ENCODE results near the gene MAP1B.
"Not testable (repeated sequence)": the region's sequence is repeated elsewhere in the genome, so short reads cannot be mapped to it uniquely, and the experiment has no call there.

Gene MAP1B

DNA sequence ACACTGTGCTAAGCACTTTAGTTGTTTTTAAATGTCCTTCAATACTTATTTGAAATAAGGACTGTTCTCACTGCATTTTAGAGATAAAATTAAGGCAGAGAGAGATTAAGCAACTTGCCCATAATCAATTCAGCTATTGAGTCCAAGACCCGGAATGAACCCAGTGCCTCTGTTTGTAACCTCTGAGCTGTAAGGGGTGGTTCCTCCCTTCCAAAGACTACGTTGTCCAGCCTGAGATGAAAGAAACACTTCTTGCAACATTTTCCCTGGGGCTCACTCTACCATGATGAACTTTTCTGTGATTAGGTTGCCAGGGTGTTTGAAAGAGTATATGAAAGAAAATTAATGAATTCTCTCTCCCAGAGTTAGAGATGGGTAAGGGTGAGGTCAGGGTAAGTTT lies 22.0 kb upstream of the MAP1B start:
- no peaks in the 10 kb centered on the region for H3K9me3 ChIP-seq (ENCODE audit: insufficient read depth, low read length, severe bottlenecking)
- ATAC-seq (ENCODE audit: insufficient read depth, low read depth) (no peak), DNase-seq (no peak)
- no peak overlapping the region for H3K27ac ChIP-seq (ENCODE audit: low read length)
- H3K4me2 ChIP-seq (ENCODE audit: insufficient read depth, low read length), result no peak overlapping the region
- H3K4me1 ChIP-seq (ENCODE audit: insufficient read depth, low read length), result no peaks in the 10 kb centered on the region
- no peak for TF ChIP-seq EZH2 (IDR thresholded peaks at IDR 0.05; ENCODE audit: borderline replicate concordance, low read depth, low read length, severe bottlenecking)
- TF ChIP-seq, protein P1, sequence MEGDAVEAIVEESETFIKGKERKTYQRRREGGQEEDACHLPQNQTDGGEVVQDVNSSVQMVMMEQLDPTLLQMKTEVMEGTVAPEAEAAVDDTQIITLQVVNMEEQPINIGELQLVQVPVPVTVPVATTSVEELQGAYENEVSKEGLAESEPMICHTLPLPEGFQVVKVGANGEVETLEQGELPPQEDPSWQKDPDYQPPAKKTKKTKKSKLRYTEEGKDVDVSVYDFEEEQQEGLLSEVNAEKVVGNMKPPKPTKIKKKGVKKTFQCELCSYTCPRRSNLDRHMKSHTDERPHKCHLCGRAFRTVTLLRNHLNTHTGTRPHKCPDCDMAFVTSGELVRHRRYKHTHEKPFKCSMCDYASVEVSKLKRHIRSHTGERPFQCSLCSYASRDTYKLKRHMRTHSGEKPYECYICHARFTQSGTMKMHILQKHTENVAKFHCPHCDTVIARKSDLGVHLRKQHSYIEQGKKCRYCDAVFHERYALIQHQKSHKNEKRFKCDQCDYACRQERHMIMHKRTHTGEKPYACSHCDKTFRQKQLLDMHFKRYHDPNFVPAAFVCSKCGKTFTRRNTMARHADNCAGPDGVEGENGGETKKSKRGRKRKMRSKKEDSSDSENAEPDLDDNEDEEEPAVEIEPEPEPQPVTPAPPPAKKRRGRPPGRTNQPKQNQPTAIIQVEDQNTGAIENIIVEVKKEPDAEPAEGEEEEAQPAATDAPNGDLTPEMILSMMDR (IDR thresholded peaks at IDR 0.05; ENCODE audit: borderline replicate concordance, extremely low read depth, low read length, poor library complexity, severe bottlenecking), result no peak
- no peak overlapping the region for H3K9ac ChIP-seq (ENCODE audit: low read depth, low read length)
- H3K36me3 ChIP-seq (ENCODE audit: insufficient read depth, low read length), result no peaks in the 10 kb centered on the region
- peaks cover 21% of the 10 kb centered on the region for H3K27me3 ChIP-seq (ENCODE audit: insufficient read depth, low read length, poor library complexity)
- no peak overlapping the region for H3K4me3 ChIP-seq (ENCODE audit: low read depth in 1 of 2, low read length in 2 of 2)
- H4K20me1 ChIP-seq (ENCODE audit: insufficient read depth, low read length), result no peaks in the 10 kb centered on the region
- H2AFZ ChIP-seq (ENCODE audit: low read depth, low read length), result no peak overlapping the region
- H3K79me2 ChIP-seq (ENCODE audit: insufficient read depth, low read length), result no peaks in the 10 kb centered on the region

DNA sequence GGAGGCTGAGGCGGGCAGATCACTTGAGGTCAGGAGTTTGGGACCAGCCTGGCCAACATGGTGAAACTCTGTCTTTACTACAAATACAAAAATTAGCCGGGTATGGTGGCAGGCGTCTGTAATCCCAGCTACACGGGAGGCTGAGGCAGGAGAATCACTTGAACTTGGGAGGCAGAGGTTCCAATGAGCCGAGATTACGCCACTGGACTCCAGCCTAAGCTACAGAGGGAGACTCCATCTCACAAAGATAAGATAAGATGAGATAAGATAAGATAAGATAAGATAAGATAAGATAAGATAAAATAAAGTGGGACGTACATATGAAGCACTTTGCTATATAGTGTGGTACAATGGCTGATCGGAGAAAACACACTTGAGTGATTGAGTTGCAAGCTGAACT lies 17.6 kb upstream of the MAP1B start:
- H3K36me3 ChIP-seq (ENCODE audit: insufficient read depth, low read length); H2AFZ ChIP-seq (ENCODE audit: low read depth, low read length); DNase-seq; H3K9me3 ChIP-seq (ENCODE audit: insufficient read depth, low read length, severe bottlenecking); H3K9ac ChIP-seq (ENCODE audit: low read depth, low read length); H3K27me3 ChIP-seq (ENCODE audit: insufficient read depth, low read length, poor library complexity); H4K20me1 ChIP-seq (ENCODE audit: insufficient read depth, low read length); H3K27ac ChIP-seq (ENCODE audit: low read length); H3K4me3 ChIP-seq (ENCODE audit: low read depth in 1 of 2, low read length in 2 of 2); H3K79me2 ChIP-seq (ENCODE audit: insufficient read depth, low read length); H3K4me1 ChIP-seq (ENCODE audit: insufficient read depth, low read length); ATAC-seq (ENCODE audit: insufficient read depth, low read depth); H3K4me2 ChIP-seq (ENCODE audit: insufficient read depth, low read length): not testable (repeated sequence)

DNA sequence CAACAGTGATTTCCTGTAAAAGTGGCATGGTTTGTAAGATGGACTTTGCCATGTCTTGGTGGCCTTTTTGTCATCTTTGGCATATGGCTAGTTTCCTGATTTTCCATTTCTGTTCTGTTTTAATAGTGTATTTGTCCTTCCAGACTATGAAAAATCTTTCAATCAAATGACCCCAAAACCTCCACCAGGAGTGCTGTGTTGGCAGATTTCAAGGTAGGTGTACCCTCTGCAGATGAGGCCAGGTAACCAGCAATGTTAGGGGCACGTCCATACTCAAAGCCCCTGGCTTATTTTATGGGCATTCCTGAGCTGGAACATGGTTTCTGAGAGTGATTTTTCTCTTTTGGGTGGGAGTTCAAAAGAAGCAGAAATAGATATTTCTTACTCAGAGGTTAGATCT lies 15.2 kb upstream of the MAP1B start:
- H3K4me3 ChIP-seq (ENCODE audit: low read depth in 1 of 2, low read length in 2 of 2), result no peak overlapping the region
- TF ChIP-seq, protein P1 (IDR thresholded peaks at IDR 0.05; ENCODE audit: borderline replicate concordance, extremely low read depth, low read length, poor library complexity, severe bottlenecking), result no peak
- TF ChIP-seq EZH2 (IDR thresholded peaks at IDR 0.05; ENCODE audit: borderline replicate concordance, low read depth, low read length, severe bottlenecking), result no peak
- no peaks in the 10 kb centered on the region for H3K36me3 ChIP-seq (ENCODE audit: insufficient read depth, low read length)
- H3K9ac ChIP-seq (ENCODE audit: low read depth, low read length), result no peak overlapping the region
- no peak for ATAC-seq (ENCODE audit: insufficient read depth, low read depth)
- no peaks in the 10 kb centered on the region for H3K9me3 ChIP-seq (ENCODE audit: insufficient read depth, low read length, severe bottlenecking)
- H3K4me1 ChIP-seq (ENCODE audit: insufficient read depth, low read length), result no peaks in the 10 kb centered on the region
- H3K27me3 ChIP-seq (ENCODE audit: insufficient read depth, low read length, poor library complexity), result peaks cover 8% of the 10 kb centered on the region
- H3K4me2 ChIP-seq (ENCODE audit: insufficient read depth, low read length), result no peak overlapping the region
- no peak overlapping the region for H2AFZ ChIP-seq (ENCODE audit: low read depth, low read length)
- H4K20me1 ChIP-seq (ENCODE audit: insufficient read depth, low read length), result no peaks in the 10 kb centered on the region
- no peak for DNase-seq
- no peaks in the 10 kb centered on the region for H3K79me2 ChIP-seq (ENCODE audit: insufficient read depth, low read length)
- H3K27ac ChIP-seq (ENCODE audit: low read length), result no peak overlapping the region

DNA sequence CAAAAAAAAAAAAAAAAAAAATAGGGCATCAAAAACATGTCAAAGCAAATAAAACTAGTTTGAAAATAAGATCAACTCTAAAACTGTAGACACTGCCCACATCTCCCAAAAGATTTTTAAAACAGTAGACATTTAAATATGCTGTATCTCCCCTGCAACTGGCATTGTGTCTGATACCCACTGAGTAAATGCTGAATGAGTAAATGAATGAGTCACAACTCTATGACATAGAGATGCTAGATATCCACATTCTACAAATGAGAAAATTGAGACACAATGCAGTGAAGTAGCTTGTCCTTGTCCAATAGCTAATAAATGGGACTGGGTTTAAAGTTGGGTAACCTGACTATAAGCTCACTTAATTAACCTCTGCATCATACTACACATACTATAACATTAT lies 14.1 kb upstream of the MAP1B start:
- Histone ChIP-seq H3K9me3 (ENCODE audit: insufficient read depth, low read length, severe bottlenecking) (no peaks in the 10 kb centered on the region), H2AFZ (ENCODE audit: low read depth, low read length) (no peak overlapping the region), H4K20me1 (ENCODE audit: insufficient read depth, low read length) (no peaks in the 10 kb centered on the region), H3K36me3 (ENCODE audit: insufficient read depth, low read length) (no peaks in the 10 kb centered on the region), H3K4me2 (ENCODE audit: insufficient read depth, low read length) (no peak overlapping the region), H3K9ac (ENCODE audit: low read depth, low read length) (no peak overlapping the region), H3K79me2 (ENCODE audit: insufficient read depth, low read length) (no peaks in the 10 kb centered on the region), H3K4me1 (ENCODE audit: insufficient read depth, low read length) (no peaks in the 10 kb centered on the region), H3K27me3 (ENCODE audit: insufficient read depth, low read length, poor library complexity) (peaks cover 8% of the 10 kb centered on the region), H3K4me3 (ENCODE audit: low read depth in 1 of 2, low read length in 2 of 2) (no peak overlapping the region), H3K27ac (ENCODE audit: low read length) (no peak overlapping the region)
- TF ChIP-seq, protein P1 (IDR thresholded peaks at IDR 0.05; ENCODE audit: borderline replicate concordance, extremely low read depth, low read length, poor library complexity, severe bottlenecking), result no peak
- no peak for TF ChIP-seq EZH2 (IDR thresholded peaks at IDR 0.05; ENCODE audit: borderline replicate concordance, low read depth, low read length, severe bottlenecking)
- no peak for ATAC-seq (ENCODE audit: insufficient read depth, low read depth)
- DNase-seq, result no peak
